Heart right ventricle (tissue), 16 donors: Measurements from ENCODE around the gene ADK. TPM values are rescaled to one million over a fixed set of nuclear protein-coding genes. Genes with fewer than 3 reads are reported as not detected.

ENCODE experiments used
- ATAC-seq, 8 donors: fragments of 200-7000 bp; cut with Tn5 transposase; one replicate each; pipeline ENCODE4 v1.9.1; 2020; ENCODE audit warnings: mild to moderate bottlenecking in 8 of 8, moderate library complexity in 8 of 8, moderate number of reproducible peaks in 1 of 8
- DNase-seq, 2 donors: peaks; one replicate each; pipeline ENCODE4 v3.0.0-alpha.2; 2020
- H3K27ac ChIP-seq, 10 donors: fragments of 200-600 bp; sonication (generic) in 2 of 10; one replicate each; pipeline versions ENCODE4 v1.5.0 to v1.8.0; 2020 to 2022; ENCODE audit warnings: mild to moderate bottlenecking in 3 of 10
- H3K27me3 ChIP-seq, 7 donors: fragments of 200-600 bp; one replicate each; pipeline ENCODE4 v1.8.0; 2021 to 2022; ENCODE audit warnings: mild to moderate bottlenecking in 2 of 7
- H3K36me3 ChIP-seq, 9 donors: fragments of 200-600 bp; sonication (generic) in 1 of 9; one replicate each; pipeline versions ENCODE4 v1.5.0 to v1.8.0; 2020 to 2022; ENCODE audit warnings: mild to moderate bottlenecking in 2 of 9
- H3K4me1 ChIP-seq, 9 donors: fragments of 200-600 bp; sonication (generic) in 1 of 9; one replicate each; pipeline versions ENCODE4 v1.5.0 to v1.8.0; 2020 to 2022; ENCODE audit warnings: mild to moderate bottlenecking in 4 of 9
- H3K4me3 ChIP-seq, 10 donors: fragments of 200-600 bp; sonication (generic) in 2 of 10; one replicate each; pipeline versions ENCODE4 v1.5.0 to v1.8.0; 2020 to 2022; ENCODE audit warnings: mild to moderate bottlenecking in 7 of 10, moderate library complexity in 2 of 10
- H3K9me3 ChIP-seq, 11 donors: fragments of 200-600 bp in 10 of 11; sonication (generic) in 2 of 11; one replicate each; pipeline versions ENCODE4 v1.5.0 to v1.8.0; 2013 to 2022; ENCODE audit warnings: mild to moderate bottlenecking in 2 of 11, control low read depth in 1 of 11, moderate library complexity in 1 of 11
- whole genome bisulfite sequencing, 2 donors: extraction: QIAGEN DNeasy Blood & Tissue Kit; methylation state at CpG; one replicate each; pipeline ENCODE4 v1.1.7; 2013; ENCODE audit warnings: inconsistent platforms in 1 of 2; 5-methylcytosine and 5-hydroxymethylcytosine counted together
- intact Hi-C, 10 donors: fragments of 100-400 bp; cut with DNase I; formaldehyde crosslinking; loops; one replicate each; pipeline versions ENCODE4 v1.11.1 to v1.14.2; 2022
- polyA plus RNA-seq, 2 donors: library from polyadenylated mRNA; stranded (reverse); fragments of 200-250 nt; gene quantifications; one replicate each; pipeline ENCODE4 v1.2.3, GENCODE V29; 2013
- total RNA-seq, 10 donors: library from RNA; stranded (reverse); fragmentation: NEBNext Ultra II Directional in 3 of 10; extraction: Animal tissue kit (Norgen Biotek cat#: 25700) in 3 of 10; gene quantifications; one replicate each; pipeline versions ENCODE4 v1.2.1 to v1.2.4, GENCODE V29; 2021 to 2023
- TF ChIP-seq, protein P1 (sequence below), 9 donors: fragments of 200-600 bp; sonication (generic) in 2 of 9; IDR thresholded peaks; one replicate each; pipeline versions ENCODE4 v1.5.0 to v1.8.0; 2021 to 2022; ENCODE audit warnings: antibody characterized with exemption in 9 of 9, mild to moderate bottlenecking in 5 of 9, moderate library complexity in 1 of 9
- donor health status: Arrhythmogenic right ventricular cardiomyopathy.
- donor health status: ischemic (EF 13 %, LVEDD 7.1; RV severe dilation, severe dysfunction).
- donor health status: healthy with polysubstance abuse.
- donor health status: DM: no; HTN: yes; CAD: no.
- donor health status: DM: no; HTN: no; CAD: no.
- donor health status: ischemic (EF 25% LVEDD 6.9; RV normal size, moderate dysfunction).
- donor health status: ischemic (EF 25% LVEDD 5.7; RV mildly dilated, moderate dysfunction).
- donor health status: healthy.
- donor health status: DM: yes; HTN: yes; CAD: no.
- donor health status: Ischemic cardiomyopathy.
- donor health status: ischemic (EF 35%, LVEDD 5.7; RV mildly dilated, moderate dysfunction).
- donor health status: nonischemic (EF 11% LVEDD 7.7; RV severe dilation, severe dysfunction).
- donor health status: DM: yes; HTN: yes; CAD: no.
- donor health status: PGD.
- donor health status: ischemic (EF 29% LVEDD 5.4; RV normal size, mild dysfunction).
- donor health status: nonischemic (EF 23%, LVEDD 6.1; RV moderate dilation, normal function).

ADK gene
- total and polyA plus RNA-seq, 12 donors = 13.0 to 50.0 (median 39.1) TPM

GRCh38 chr10:74424565-74424964, 273.5 kb downstream of the ADK start:
- DNase-seq (no peak), ATAC-seq (no peak)
- Histone ChIP-seq H3K4me3 (no peak overlapping the region), H3K4me1 (peaks cover 0 to 6% (median 0%) of the 10 kb centered on the region in 9 donors), H3K27me3 (no peaks in the 10 kb centered on the region), H3K36me3 (no peaks in the 10 kb centered on the region), H3K9me3 (peaks cover 0 to 4% (median 0%) of the 10 kb centered on the region in 11 donors), H3K27ac (no peak overlapping the region)
- TF ChIP-seq, protein P1, sequence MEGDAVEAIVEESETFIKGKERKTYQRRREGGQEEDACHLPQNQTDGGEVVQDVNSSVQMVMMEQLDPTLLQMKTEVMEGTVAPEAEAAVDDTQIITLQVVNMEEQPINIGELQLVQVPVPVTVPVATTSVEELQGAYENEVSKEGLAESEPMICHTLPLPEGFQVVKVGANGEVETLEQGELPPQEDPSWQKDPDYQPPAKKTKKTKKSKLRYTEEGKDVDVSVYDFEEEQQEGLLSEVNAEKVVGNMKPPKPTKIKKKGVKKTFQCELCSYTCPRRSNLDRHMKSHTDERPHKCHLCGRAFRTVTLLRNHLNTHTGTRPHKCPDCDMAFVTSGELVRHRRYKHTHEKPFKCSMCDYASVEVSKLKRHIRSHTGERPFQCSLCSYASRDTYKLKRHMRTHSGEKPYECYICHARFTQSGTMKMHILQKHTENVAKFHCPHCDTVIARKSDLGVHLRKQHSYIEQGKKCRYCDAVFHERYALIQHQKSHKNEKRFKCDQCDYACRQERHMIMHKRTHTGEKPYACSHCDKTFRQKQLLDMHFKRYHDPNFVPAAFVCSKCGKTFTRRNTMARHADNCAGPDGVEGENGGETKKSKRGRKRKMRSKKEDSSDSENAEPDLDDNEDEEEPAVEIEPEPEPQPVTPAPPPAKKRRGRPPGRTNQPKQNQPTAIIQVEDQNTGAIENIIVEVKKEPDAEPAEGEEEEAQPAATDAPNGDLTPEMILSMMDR (IDR thresholded peaks at IDR 0.05) = no peak
- 100% methylated on average over 1 of the region's 1 CpG for WGBS, 2 donors
- intact Hi-C loops = loop anchor here in 1 of 10 donors (10.0 kb wide), 1 partner anchor 400 kb away; the partner anchor contains the start of gene KAT6B

- ATAC-seq (no peak), DNase-seq (no peak)
- Histone ChIP-seq H3K36me3 (no peaks in the 10 kb centered on the region), H3K9me3 (peaks cover 0 to 4% (median 0%) of the 10 kb centered on the region in 11 donors), H3K27me3 (no peaks in the 10 kb centered on the region), H3K4me1 (no peaks in the 10 kb centered on the region), H3K4me3 (no peak overlapping the region), H3K27ac (no peak overlapping the region)
- intact Hi-C loops = loop anchor here in 1 of 10 donors (10.0 kb wide), 1 partner anchor 399 kb away; the partner anchor contains the start of gene KAT6B
- TF ChIP-seq, protein P1 (IDR thresholded peaks at IDR 0.05) = no peak
- WGBS, 2 donors = 96 to 97% methylated on average over 2 of the region's 2 CpGs
Measured at GRCh38 chr10:74425456-74426001, 274.5 kb downstream of the ADK start.

GRCh38 chr10:74431816-74432215, 280.8 kb downstream of the ADK start:
- no peaks in the 10 kb centered on the region for H3K27me3 ChIP-seq
- H3K4me3 ChIP-seq = no peak overlapping the region
- TF ChIP-seq, protein P1 (IDR thresholded peaks at IDR 0.05) = no peak
- DNase-seq (no peak), ATAC-seq (no peak)
- no peaks in the 10 kb centered on the region for H3K36me3 ChIP-seq
- no peak overlapping the region for H3K27ac ChIP-seq
- H3K9me3 ChIP-seq = no peaks in the 10 kb centered on the region
- 95% methylated on average over 4 of the region's 4 CpGs for WGBS, 2 donors
- peaks cover 0 to 4% (median 0%) of the 10 kb centered on the region in 9 donors for H3K4me1 ChIP-seq
- intact Hi-C loops = no loop called here

- H3K36me3 ChIP-seq = no peaks in the 10 kb centered on the region
- no peak for DNase-seq
- no peak for ATAC-seq
- WGBS, 2 donors = 30 to 41% methylated on average over 1 of the region's 1 CpG
- H3K9me3 ChIP-seq = no peaks in the 10 kb centered on the region
- H3K27ac ChIP-seq = no peak overlapping the region
- TF ChIP-seq, protein P1 (IDR thresholded peaks at IDR 0.05) = no peak
- peaks cover 0 to 4% (median 0%) of the 10 kb centered on the region in 9 donors for H3K4me1 ChIP-seq
- intact Hi-C loops = no loop called here
- no peak overlapping the region for H3K4me3 ChIP-seq
- H3K27me3 ChIP-seq = no peaks in the 10 kb centered on the region
Measured at GRCh38 chr10:74432841-74433594, 282.0 kb downstream of the ADK start.
